Panc1 (cell line): Measurements from ENCODE around the gene CERKL. TPM values are rescaled to one million over a fixed set of nuclear protein-coding genes. Genes with fewer than 3 reads are reported as not detected.

ENCODE experiments used
- ATAC-seq: fragments of 200-7000 bp; cut with Tn5 transposase; 2 replicates; pipeline ENCODE4 v1.9.1; 2020; ENCODE audit warnings: mild to moderate bottlenecking, moderate library complexity
- BruUV-seq: library from RNA; stranded (reverse); fragments of 400-500 nt; replicated peaks from 2 replicates; lab custom pipeline; 2021; lab: Mats Ljungman, UMichigan
- CTCF ChIA-PET: fragments of 300-600 bp; sonication (Branson Sonifier 250); formaldehyde crosslinking; loops from one replicate; lab custom pipeline; 2022; ENCODE audit warnings: antibody characterized with exemption; lab: Charles Lee
- POLR2A ChIA-PET: fragments of 300-600 bp; sonication (Branson Sonifier 250); formaldehyde crosslinking; loops from one replicate; lab custom pipeline; 2022; ENCODE audit warnings: antibody characterized with exemption; lab: Charles Lee
- DNase-seq: peaks from one replicate; pipeline ENCODE4 v3.0.0-alpha.2; 2010; ENCODE audit warnings: low read depth, low spot score
- H3K27ac ChIP-seq: 2 replicates; pipeline ENCODE4 v1.5.1; 2011; ENCODE audit warnings: mild to moderate bottlenecking, low read length, inconsistent platforms
- H3K27me3 ChIP-seq: fragments of 200-500 bp; sonication (Bioruptor generic); 2 replicates; pipeline ENCODE4 v1.6.0; 2014; ENCODE audit warnings: low read length, inconsistent platforms; ENCODE audit not compliant: control insufficient read depth, insufficient read depth
- H3K36me3 ChIP-seq: fragments of 200-500 bp; sonication (Bioruptor generic); 2 replicates; pipeline ENCODE4 v1.5.1; 2014; ENCODE audit warnings: inconsistent platforms, mild to moderate bottlenecking, low read length, moderate library complexity; ENCODE audit not compliant: control insufficient read depth, insufficient read depth
- H3K4me1 ChIP-seq: 2 replicates; pipeline ENCODE4 v1.5.1; 2011; ENCODE audit warnings: inconsistent platforms, mild to moderate bottlenecking, low read length, moderate library complexity; ENCODE audit not compliant: control insufficient read depth, insufficient read depth
- H3K4me3 ChIP-seq, 2 experiments: 2 replicates each; pipeline ENCODE4 v1.5.1; 2011 to 2012; ENCODE audit warnings: low read depth in 2 of 2, low read length in 2 of 2, mild to moderate bottlenecking in 2 of 2, inconsistent platforms in 1 of 2, moderate library complexity in 1 of 2
- H3K9me3 ChIP-seq: fragments of 200-500 bp; sonication (Bioruptor generic); 2 replicates; pipeline ENCODE4 v1.5.1; 2014; ENCODE audit warnings: low read depth, mild to moderate bottlenecking, inconsistent platforms, low read length, moderate library complexity; ENCODE audit not compliant: control insufficient read depth, insufficient read depth
- POLR2AphosphoS5 ChIP-seq: IDR thresholded peaks from 2 replicates; pipeline ENCODE4 v1.6.1; 2012; ENCODE audit warnings: mild to moderate bottlenecking, low read depth, low read length, moderate library complexity
- SIN3A ChIP-seq: IDR thresholded peaks from 2 replicates; pipeline ENCODE4 v1.6.1; 2012; ENCODE audit warnings: low read depth, mild to moderate bottlenecking, low read length, moderate library complexity, borderline replicate concordance; ENCODE audit not compliant: insufficient read depth
- TCF7L2 ChIP-seq: IDR thresholded peaks from 2 replicates; pipeline ENCODE4 v1.6.1; 2011; ENCODE audit warnings: mild to moderate bottlenecking, low read depth, low read length, inconsistent platforms
- in situ Hi-C: cut with HindIII; loops from 2 replicates; pipeline ENCODE4 v1.10.0; 2016; ENCODE audit warnings: low sequenced_read_pairs, low pct_unique_long_range_greater_than_20kb
- intact Hi-C: fragments of 100-400 bp; cut with micrococcal nuclease; formaldehyde crosslinking; loops from one replicate; pipeline ENCODE4 v1.10.0; 2022; ENCODE audit not compliant: unreplicated experiment
- total RNA-seq: library from RNA; stranded (reverse); gene quantifications from one replicate; pipeline ENCODE4 v1.2.1, GENCODE V29; 2021; ENCODE audit not compliant: unreplicated experiment
- TF ChIP-seq, protein P1 (sequence below), 2 experiments: IDR thresholded peaks; 2 replicates each; pipeline ENCODE4 v1.6.1; 2011 to 2012; ENCODE audit warnings: low read depth in 2 of 2, control low read depth in 1 of 2, low read length in 1 of 2, mild to moderate bottlenecking in 1 of 2, moderate library complexity in 1 of 2; ENCODE audit not compliant: insufficient read depth in 1 of 2
- TF ChIP-seq, protein P2 (sequence below): fragments of 450-650 bp; IDR thresholded peaks from 2 replicates; pipeline ENCODE4 v1.5.1; 2017; ENCODE audit warnings: mild to moderate bottlenecking

Gene CERKL
- total RNA-seq, 1 experiment from 2014 or later: 0.87 TPM

DNA sequence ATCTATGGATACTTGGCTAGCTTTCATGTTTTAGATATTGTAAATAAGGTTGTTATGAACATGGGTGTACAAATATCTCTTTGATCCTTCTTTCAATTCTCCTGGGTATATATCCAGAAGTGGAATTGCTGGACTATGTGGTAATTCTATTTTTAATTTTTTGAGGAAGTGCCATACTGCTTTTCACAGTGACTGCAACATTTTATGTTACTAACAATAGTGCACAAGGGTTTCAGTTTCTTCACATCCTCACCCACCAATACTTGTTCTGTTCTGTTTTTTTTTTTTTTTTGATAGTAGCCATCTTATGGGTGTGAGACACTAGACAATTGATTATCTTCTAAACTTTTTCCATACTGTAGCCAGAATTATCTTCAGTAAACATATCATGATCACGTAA, 40.7 kb upstream of the CERKL start:
- no peaks in the 10 kb centered on the region for H3K4me1 ChIP-seq
- in situ Hi-C loops: no loop called here

DNA sequence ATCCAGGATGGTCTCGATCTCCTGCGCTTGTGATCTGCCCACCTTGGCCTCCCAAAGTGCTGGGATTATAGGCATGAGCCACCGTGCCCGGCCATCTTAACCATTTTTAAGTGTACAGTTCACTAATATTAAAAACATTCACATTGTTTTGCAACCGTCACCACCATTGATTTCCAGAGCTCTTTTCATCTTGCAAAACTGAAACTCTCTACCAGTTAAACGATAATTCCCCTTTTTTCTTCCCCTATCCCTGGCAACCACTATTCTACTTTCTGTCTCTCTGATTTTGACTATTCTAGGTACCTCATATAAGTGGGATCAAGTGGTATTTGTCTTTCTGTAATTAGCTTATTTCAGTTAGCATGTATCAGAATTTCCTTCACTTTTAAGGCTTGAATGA, 40.2 kb upstream of the CERKL start:
- no peak overlapping the region for H3K27ac ChIP-seq
- ChIA-PET POLR2A (no interaction called here), CTCF (no interaction called here)
- H3K9me3 ChIP-seq: no peaks in the 10 kb centered on the region
- DNase-seq (no peak), ATAC-seq (no peak)
- TF ChIP-seq POLR2AphosphoS5 (no peak), TCF7L2 (no peak), SIN3A (no peak)
- TF ChIP-seq, protein P1, sequence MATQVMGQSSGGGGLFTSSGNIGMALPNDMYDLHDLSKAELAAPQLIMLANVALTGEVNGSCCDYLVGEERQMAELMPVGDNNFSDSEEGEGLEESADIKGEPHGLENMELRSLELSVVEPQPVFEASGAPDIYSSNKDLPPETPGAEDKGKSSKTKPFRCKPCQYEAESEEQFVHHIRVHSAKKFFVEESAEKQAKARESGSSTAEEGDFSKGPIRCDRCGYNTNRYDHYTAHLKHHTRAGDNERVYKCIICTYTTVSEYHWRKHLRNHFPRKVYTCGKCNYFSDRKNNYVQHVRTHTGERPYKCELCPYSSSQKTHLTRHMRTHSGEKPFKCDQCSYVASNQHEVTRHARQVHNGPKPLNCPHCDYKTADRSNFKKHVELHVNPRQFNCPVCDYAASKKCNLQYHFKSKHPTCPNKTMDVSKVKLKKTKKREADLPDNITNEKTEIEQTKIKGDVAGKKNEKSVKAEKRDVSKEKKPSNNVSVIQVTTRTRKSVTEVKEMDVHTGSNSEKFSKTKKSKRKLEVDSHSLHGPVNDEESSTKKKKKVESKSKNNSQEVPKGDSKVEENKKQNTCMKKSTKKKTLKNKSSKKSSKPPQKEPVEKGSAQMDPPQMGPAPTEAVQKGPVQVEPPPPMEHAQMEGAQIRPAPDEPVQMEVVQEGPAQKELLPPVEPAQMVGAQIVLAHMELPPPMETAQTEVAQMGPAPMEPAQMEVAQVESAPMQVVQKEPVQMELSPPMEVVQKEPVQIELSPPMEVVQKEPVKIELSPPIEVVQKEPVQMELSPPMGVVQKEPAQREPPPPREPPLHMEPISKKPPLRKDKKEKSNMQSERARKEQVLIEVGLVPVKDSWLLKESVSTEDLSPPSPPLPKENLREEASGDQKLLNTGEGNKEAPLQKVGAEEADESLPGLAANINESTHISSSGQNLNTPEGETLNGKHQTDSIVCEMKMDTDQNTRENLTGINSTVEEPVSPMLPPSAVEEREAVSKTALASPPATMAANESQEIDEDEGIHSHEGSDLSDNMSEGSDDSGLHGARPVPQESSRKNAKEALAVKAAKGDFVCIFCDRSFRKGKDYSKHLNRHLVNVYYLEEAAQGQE (IDR thresholded peaks at IDR 0.05; ENCODE audit: insufficient read depth in 1 of 2, low read depth in 2 of 2, low read length in 1 of 2): no peak
- TF ChIP-seq, protein P2, sequence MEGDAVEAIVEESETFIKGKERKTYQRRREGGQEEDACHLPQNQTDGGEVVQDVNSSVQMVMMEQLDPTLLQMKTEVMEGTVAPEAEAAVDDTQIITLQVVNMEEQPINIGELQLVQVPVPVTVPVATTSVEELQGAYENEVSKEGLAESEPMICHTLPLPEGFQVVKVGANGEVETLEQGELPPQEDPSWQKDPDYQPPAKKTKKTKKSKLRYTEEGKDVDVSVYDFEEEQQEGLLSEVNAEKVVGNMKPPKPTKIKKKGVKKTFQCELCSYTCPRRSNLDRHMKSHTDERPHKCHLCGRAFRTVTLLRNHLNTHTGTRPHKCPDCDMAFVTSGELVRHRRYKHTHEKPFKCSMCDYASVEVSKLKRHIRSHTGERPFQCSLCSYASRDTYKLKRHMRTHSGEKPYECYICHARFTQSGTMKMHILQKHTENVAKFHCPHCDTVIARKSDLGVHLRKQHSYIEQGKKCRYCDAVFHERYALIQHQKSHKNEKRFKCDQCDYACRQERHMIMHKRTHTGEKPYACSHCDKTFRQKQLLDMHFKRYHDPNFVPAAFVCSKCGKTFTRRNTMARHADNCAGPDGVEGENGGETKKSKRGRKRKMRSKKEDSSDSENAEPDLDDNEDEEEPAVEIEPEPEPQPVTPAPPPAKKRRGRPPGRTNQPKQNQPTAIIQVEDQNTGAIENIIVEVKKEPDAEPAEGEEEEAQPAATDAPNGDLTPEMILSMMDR: no peak
- H3K27me3 ChIP-seq: no peaks in the 10 kb centered on the region
- no peaks in the 10 kb centered on the region for H3K4me1 ChIP-seq
- intact Hi-C loops (no loop called here), in situ Hi-C loops (no loop called here)
- BruUV-seq: no TSS peak
- H3K4me3 ChIP-seq: no peak overlapping the region
- no peaks in the 10 kb centered on the region for H3K36me3 ChIP-seq

More for the DNA sequence above, 40.7 kb upstream of the CERKL start:
- no peaks in the 10 kb centered on the region for H3K9me3 ChIP-seq
- ChIA-PET POLR2A (no interaction called here), CTCF (no interaction called here)
- no TSS peak for BruUV-seq
- no peak overlapping the region for H3K27ac ChIP-seq
- no peak overlapping the region for H3K4me3 ChIP-seq
- intact Hi-C loops: no loop called here
- TF ChIP-seq POLR2AphosphoS5 (no peak), TCF7L2 (no peak), SIN3A (no peak)
- TF ChIP-seq, protein P1 (IDR thresholded peaks at IDR 0.05; ENCODE audit: insufficient read depth in 1 of 2, low read depth in 2 of 2, low read length in 1 of 2): no peak
- TF ChIP-seq, protein P2: no peak
- DNase-seq (no peak), ATAC-seq (no peak)
- no peaks in the 10 kb centered on the region for H3K36me3 ChIP-seq
- no peaks in the 10 kb centered on the region for H3K27me3 ChIP-seq
